WI38 (cell line): ENCODE data around the gene RPH3AL.

Source experiments
- H3K4me3 ChIP-seq: 2 replicates; pipeline ENCODE4 v1.5.1; 2011; ENCODE audit warnings: low read depth, mild to moderate bottlenecking, control low read depth, low read length
- CTCF ChIP-seq: IDR thresholded peaks from 2 replicates; pipeline ENCODE4 v1.5.1; 2012; ENCODE audit warnings: low read depth, mild to moderate bottlenecking, control low read depth, low read length

Gene RPH3AL

DNA sequence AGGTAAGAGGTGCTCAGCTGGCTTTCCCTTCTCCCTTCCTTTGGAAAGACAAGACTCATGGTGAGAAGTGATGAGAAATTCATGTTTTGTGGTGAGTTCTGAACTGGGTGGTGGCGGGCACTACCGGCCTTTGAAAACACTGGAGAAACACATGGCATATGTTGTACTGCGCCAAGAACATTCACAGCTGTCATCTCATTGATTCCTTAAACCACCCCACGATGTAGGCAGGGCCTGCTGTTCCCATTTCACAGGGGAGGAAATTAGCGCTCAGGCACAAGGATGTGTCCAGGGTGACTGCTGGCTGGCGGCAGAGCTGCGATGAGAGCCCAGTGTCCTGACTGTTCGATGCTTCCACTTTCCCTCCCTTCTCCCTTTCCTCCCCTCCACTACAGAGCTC is 169.6 kb downstream of the RPH3AL start:
- no peak for TF ChIP-seq CTCF
- H3K4me3 ChIP-seq, result no peak overlapping the region

GRCh38 chr17:182050-182751 is 170.4 kb downstream of the RPH3AL start:
- no peak for TF ChIP-seq CTCF
- no peak overlapping the region for H3K4me3 ChIP-seq

DNA sequence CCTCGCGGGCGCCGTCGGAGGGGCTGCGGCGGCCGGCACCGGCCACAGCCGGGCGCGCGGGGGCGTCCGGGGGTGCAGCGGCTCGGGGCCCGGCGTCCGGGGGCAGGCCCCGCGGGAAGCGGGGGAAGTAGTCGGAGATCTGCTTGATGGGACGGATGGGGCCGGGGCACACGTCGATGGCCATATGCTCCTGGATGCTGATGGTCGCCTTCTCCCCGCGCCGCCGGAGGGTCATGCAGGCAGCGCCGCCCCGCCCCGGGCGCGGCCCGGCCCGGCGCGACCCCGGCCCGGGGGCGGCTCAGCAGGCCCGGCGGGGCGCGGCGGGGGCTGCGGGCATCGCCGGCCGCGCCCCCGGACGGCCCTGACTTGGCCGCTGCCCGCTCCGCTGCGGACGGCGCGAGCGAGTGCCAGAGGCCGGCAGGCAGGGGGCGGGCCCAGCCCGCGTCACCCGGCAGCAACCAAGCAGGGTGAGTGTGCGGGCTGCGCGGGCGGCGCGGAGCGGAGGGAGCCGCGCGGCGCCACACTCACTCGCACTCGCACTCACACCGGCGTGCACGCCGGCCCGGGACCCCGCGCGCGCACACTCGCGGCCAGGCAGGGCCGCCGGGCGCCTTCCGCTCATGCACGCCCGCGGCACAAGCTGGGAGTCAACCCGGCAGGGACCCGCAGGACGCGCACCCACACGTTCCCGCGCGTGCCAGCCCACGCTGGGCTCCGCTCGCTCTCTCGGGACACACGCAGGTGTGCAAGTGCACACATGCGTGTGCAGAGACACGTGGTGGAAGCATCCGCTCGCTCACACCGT is 171.2 kb downstream of the RPH3AL start, which contains the start of gene DOC2B:
TSS of gene DOC2B (minus strand) at position 406 of the 805 bp plus-strand sequence. CDS start at position 235, 171 bp downstream.
- TF ChIP-seq CTCF, result no peak
- no peak within 1 kb of the TSS for H3K4me3 ChIP-seq

- H3K4me3 ChIP-seq, result no peak overlapping the region
- no peak for TF ChIP-seq CTCF
Observed at GRCh38 chr17:180381-181244, 172.0 kb downstream of the RPH3AL start.

GRCh38 chr17:179781-180380 is 172.7 kb downstream of the RPH3AL start:
- H3K4me3 ChIP-seq, result no peak overlapping the region

DNA sequence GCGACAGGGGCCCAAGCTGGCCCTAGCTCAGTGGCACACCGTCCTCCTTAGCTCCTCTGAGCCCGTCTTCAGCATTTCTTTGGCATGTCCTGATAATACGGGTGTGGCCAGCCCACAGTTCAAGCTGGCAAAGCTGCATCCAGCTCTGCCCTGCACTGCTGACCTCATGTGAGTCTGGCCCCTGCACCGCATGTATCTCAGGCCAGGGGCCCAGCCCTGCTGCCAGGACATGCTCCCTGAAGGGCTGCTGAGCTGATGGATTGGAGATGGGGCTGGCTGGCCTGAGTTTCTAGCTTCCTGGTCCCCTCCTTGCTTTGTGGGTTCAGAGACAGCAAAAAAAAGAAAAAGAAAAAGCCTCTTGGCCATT is 173.6 kb downstream of the RPH3AL start:
- no peak overlapping the region for H3K4me3 ChIP-seq

More at GRCh38 chr17:179781-180380, 172.7 kb downstream of the RPH3AL start:
- TF ChIP-seq CTCF, result no peak

More for the DNA sequence above, 173.6 kb downstream of the RPH3AL start:
- no peak for TF ChIP-seq CTCF
